K562 (cell line): Measurements from ENCODE around the gene CHD3. TPM values are rescaled to one million over a fixed set of nuclear protein-coding genes. Genes with fewer than 3 reads are reported as not detected.

Experiments used
- BRF1 ChIP-seq: IDR thresholded peaks from 3 replicates; pipeline ENCODE4 v1.6.1; 2011; ENCODE audit warnings: borderline replicate concordance, mild to moderate bottlenecking; ENCODE audit not compliant: insufficient read length; ENCODE audit errors: extremely low read depth
- FOXK1 ChIP-seq: sonication (generic); formaldehyde crosslinking; IDR thresholded peaks from 2 replicates; pipeline ENCODE4 v1.8.0; 2022; ENCODE audit warnings: missing genetic modification reagents, mild to moderate bottlenecking, borderline replicate concordance
- KLF1 ChIP-seq: fragments of 450-650 bp; IDR thresholded peaks from 2 replicates; pipeline ENCODE4 v1.6.1; 2016; ENCODE audit warnings: missing genetic modification characterization, missing compliant biosample characterization
- NFRKB ChIP-seq: fragments of 450-650 bp; IDR thresholded peaks from 2 replicates; pipeline ENCODE4 v1.6.1; 2016; ENCODE audit warnings: low read depth
- RBBP5 ChIP-seq: fragments of 200-600 bp; sonication (generic); IDR thresholded peaks from 2 replicates; pipeline ENCODE4 v1.6.1; 2012; ENCODE audit warnings: borderline replicate concordance, mild to moderate bottlenecking, low read length, control low read depth, inconsistent platforms; ENCODE audit not compliant: insufficient read depth, poor library complexity, severe bottlenecking
- RBM17 ChIP-seq: fragments of 200-400 bp; formaldehyde crosslinking; IDR thresholded peaks from 2 replicates; pipeline ENCODE4 v1.6.1; 2017; ENCODE audit warnings: low read depth, mild to moderate bottlenecking, low read length, borderline replicate concordance
- SAFB ChIP-seq: fragments of 200-400 bp; formaldehyde crosslinking; IDR thresholded peaks from 2 replicates; pipeline ENCODE4 v1.6.1; 2017; ENCODE audit warnings: low read depth, low read length, borderline replicate concordance
- SMC3 ChIP-seq: conservative IDR thresholded peaks from 2 replicates; pipeline ENCODE4 v1.6.1; 2011; ENCODE audit warnings: low read depth, low read length, improper control_type of control experiment; ENCODE audit not compliant: insufficient read depth
- STAT5A ChIP-seq: IDR thresholded peaks from 2 replicates; pipeline ENCODE4 v1.6.1; 2012; ENCODE audit warnings: low read length, inconsistent platforms, borderline replicate concordance
- TCF3 ChIP-seq: sonication (generic); formaldehyde crosslinking; IDR thresholded peaks from 2 replicates; pipeline ENCODE4 v1.4.0; 2020; ENCODE audit warnings: mild to moderate bottlenecking, missing genetic modification reagents
- TEAD4 ChIP-seq, 2 experiments: sonication (generic) in 1 of 2; formaldehyde crosslinking in 1 of 2; IDR thresholded peaks; 2 replicates each; pipeline versions ENCODE4 v1.6.1 to v1.8.0; 2012 to 2022; ENCODE audit warnings: borderline replicate concordance in 1 of 2, inconsistent platforms in 1 of 2, low read length in 1 of 2, mild to moderate bottlenecking in 1 of 2, missing genetic modification reagents in 1 of 2
- THRAP3 ChIP-seq: fragments of 450-650 bp; IDR thresholded peaks from 2 replicates; pipeline ENCODE4 v1.6.1; 2016; ENCODE audit warnings: mild to moderate bottlenecking, inconsistent platforms, borderline replicate concordance
- XRCC4 ChIP-seq: IDR thresholded peaks from one replicate; pipeline ENCODE4 v1.6.1; 2011; ENCODE audit not compliant: insufficient read depth, insufficient read length; ENCODE audit errors: extremely low read depth
- ZKSCAN3 ChIP-seq: fragments of 250-450 bp; sonication (Bioruptor Pico); IDR thresholded peaks from 2 replicates; pipeline ENCODE4 v1.4.0; 2020
- ZKSCAN8 ChIP-seq: fragments of 200-800 bp; sonication (Bioruptor generic); IDR thresholded peaks from 2 replicates; pipeline ENCODE4 v1.6.1; 2016; ENCODE audit warnings: missing genetic modification characterization, missing compliant biosample characterization
- ZNF224 ChIP-seq: sonication (generic); formaldehyde crosslinking; IDR thresholded peaks from 2 replicates; pipeline ENCODE4 v1.8.0; 2022; ENCODE audit warnings: mild to moderate bottlenecking, missing genetic modification reagents
- ZNF282 ChIP-seq: sonication (generic); formaldehyde crosslinking; IDR thresholded peaks from 2 replicates; pipeline ENCODE4 v1.8.1; 2023; ENCODE audit warnings: missing genetic modification reagents
- ZNF76 ChIP-seq: fragments of 250-450 bp; sonication (Bioruptor Pico); IDR thresholded peaks from 2 replicates; pipeline ENCODE4 v1.4.0; 2020; ENCODE audit warnings: mild to moderate bottlenecking, moderate library complexity, borderline replicate concordance
- polyA plus RNA-seq, 8 experiments: library from polyadenylated mRNA; depleted of rRNA in 4 of 8; stranded (reverse) in 5 of 8; unstranded in 3 of 8; fragments of >200 nt; fragmentation: Nextera tagmentation in 2 of 8; fragmentation: Illumina TruSeq in 1 of 8; extraction: Ambion mirVana in 2 of 8; extraction: Trizol in 1 of 8; gene quantifications; 2 replicates each; pipeline versions ENCODE4 v1.2.1 to v1.2.3, GENCODE V29; 2011 to 2014; ENCODE audit warnings: inconsistent platforms in 1 of 8, missing spikeins in 1 of 8
- total RNA-seq, 7 experiments: library from RNA; depleted of rRNA in 6 of 7; stranded (reverse); fragments of >200 nt in 6 of 7; fragmentation: Illumina TruSeq in 2 of 7; extraction: Trizol in 2 of 7; gene quantifications; 2 replicates each; pipeline versions ENCODE4 v1.2.1 to v1.2.3, GENCODE V29; 2011 to 2021; ENCODE audit warnings: low replicate concordance in 1 of 7
- TF ChIP-seq, protein P1 (sequence below): sonication (generic); formaldehyde crosslinking; IDR thresholded peaks from 2 replicates; pipeline ENCODE4 v1.8.1; 2022; ENCODE audit warnings: missing genetic modification reagents
- TF ChIP-seq, protein P2 (sequence below): sonication (generic); formaldehyde crosslinking; IDR thresholded peaks from 2 replicates; pipeline ENCODE4 v1.8.0; 2022; ENCODE audit warnings: mild to moderate bottlenecking, missing genetic modification reagents, borderline replicate concordance
- TF ChIP-seq, protein P3 (sequence below): fragments of 250-450 bp; sonication (Bioruptor Pico); IDR thresholded peaks from 2 replicates; pipeline ENCODE4 v1.4.0; 2020
- TF ChIP-seq, protein P4 (sequence below): fragments of 150-350 bp; IDR thresholded peaks from 2 replicates; pipeline ENCODE4 v1.6.1; 2014; ENCODE audit warnings: low read depth, mild to moderate bottlenecking, low read length, borderline replicate concordance

The CHD3 gene
- total and polyA plus RNA-seq, 9 of the 15 experiments (the other 6 are each of a cell fraction or from before 2014, with no cell fraction given) = 0.39 to 38.2 (median 21.2) TPM

DNA sequence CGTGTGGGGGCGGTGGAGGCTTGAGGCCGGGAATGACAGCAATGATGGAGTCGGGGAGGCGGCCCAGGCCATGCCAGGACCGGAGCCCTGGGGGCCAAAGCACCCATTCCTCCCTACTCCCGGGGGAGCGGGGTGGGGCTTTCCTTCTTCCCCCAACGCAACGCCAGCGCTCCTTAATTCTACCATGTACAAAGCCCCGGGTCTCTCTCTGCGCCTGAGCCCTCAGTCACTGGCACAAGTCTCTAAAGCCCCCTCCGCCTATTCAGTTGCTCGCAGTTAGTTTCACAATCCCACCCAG, 27.7 kb downstream of the CHD3 start (continued):
- TF ChIP-seq XRCC4 (no peak), FOXK1 (no peak), KLF1 (tag) (no peak), ZKSCAN8 (no peak), SMC3 (no peak), NFRKB (no peak), ZNF76 (CRISPR knock-in tag) (no peak), ZNF282 (CRISPR knock-in tag) (no peak), TCF3 (CRISPR knock-in tag) (no peak), SAFB (no peak), STAT5A (no peak), BRF1 (no peak), RBBP5 (no peak), THRAP3 (no peak), RBM17 (no peak), ZNF224 (no peak; the same call in none of the 2 replicates), ZKSCAN3 (CRISPR knock-in tag) (no peak), TEAD4 (IDR thresholded peaks at IDR 0.05; ENCODE audit: low read length) (no peak), TEAD4 (CRISPR knock-in tag; IDR thresholded peaks at IDR 0.05; ENCODE audit: borderline replicate concordance) (no peak)
- TF ChIP-seq, protein P1, sequence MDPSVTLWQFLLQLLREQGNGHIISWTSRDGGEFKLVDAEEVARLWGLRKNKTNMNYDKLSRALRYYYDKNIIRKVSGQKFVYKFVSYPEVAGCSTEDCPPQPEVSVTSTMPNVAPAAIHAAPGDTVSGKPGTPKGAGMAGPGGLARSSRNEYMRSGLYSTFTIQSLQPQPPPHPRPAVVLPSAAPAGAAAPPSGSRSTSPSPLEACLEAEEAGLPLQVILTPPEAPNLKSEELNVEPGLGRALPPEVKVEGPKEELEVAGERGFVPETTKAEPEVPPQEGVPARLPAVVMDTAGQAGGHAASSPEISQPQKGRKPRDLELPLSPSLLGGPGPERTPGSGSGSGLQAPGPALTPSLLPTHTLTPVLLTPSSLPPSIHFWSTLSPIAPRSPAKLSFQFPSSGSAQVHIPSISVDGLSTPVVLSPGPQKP (CRISPR knock-in tag) = no peak
- TF ChIP-seq, protein P2, sequence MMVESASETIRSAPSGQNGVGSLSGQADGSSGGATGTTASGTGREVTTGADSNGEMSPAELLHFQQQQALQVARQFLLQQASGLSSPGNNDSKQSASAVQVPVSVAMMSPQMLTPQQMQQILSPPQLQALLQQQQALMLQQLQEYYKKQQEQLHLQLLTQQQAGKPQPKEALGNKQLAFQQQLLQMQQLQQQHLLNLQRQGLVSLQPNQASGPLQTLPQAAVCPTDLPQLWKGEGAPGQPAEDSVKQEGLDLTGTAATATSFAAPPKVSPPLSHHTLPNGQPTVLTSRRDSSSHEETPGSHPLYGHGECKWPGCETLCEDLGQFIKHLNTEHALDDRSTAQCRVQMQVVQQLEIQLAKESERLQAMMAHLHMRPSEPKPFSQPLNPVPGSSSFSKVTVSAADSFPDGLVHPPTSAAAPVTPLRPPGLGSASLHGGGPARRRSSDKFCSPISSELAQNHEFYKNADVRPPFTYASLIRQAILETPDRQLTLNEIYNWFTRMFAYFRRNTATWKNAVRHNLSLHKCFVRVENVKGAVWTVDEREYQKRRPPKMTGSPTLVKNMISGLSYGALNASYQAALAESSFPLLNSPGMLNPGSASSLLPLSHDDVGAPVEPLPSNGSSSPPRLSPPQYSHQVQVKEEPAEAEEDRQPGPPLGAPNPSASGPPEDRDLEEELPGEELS (CRISPR knock-in tag) = 0 out of 2 replicates have a peak, but pooled peaks have one; percentile 15
- TF ChIP-seq, protein P3, sequence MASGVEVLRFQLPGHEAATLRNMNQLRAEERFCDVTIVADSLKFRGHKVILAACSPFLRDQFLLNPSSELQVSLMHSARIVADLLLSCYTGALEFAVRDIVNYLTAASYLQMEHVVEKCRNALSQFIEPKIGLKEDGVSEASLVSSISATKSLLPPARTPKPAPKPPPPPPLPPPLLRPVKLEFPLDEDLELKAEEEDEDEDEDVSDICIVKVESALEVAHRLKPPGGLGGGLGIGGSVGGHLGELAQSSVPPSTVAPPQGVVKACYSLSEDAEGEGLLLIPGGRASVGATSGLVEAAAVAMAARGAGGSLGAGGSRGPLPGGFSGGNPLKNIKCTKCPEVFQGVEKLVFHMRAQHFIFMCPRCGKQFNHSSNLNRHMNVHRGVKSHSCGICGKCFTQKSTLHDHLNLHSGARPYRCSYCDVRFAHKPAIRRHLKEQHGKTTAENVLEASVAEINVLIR = no peak
- TF ChIP-seq, protein P4, sequence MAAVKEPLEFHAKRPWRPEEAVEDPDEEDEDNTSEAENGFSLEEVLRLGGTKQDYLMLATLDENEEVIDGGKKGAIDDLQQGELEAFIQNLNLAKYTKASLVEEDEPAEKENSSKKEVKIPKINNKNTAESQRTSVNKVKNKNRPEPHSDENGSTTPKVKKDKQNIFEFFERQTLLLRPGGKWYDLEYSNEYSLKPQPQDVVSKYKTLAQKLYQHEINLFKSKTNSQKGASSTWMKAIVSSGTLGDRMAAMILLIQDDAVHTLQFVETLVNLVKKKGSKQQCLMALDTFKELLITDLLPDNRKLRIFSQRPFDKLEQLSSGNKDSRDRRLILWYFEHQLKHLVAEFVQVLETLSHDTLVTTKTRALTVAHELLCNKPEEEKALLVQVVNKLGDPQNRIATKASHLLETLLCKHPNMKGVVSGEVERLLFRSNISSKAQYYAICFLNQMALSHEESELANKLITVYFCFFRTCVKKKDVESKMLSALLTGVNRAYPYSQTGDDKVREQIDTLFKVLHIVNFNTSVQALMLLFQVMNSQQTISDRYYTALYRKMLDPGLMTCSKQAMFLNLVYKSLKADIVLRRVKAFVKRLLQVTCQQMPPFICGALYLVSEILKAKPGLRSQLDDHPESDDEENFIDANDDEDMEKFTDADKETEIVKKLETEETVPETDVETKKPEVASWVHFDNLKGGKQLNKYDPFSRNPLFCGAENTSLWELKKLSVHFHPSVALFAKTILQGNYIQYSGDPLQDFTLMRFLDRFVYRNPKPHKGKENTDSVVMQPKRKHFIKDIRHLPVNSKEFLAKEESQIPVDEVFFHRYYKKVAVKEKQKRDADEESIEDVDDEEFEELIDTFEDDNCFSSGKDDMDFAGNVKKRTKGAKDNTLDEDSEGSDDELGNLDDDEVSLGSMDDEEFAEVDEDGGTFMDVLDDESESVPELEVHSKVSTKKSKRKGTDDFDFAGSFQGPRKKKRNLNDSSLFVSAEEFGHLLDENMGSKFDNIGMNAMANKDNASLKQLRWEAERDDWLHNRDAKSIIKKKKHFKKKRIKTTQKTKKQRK = no peak
